Naive thymus-derived CD4-positive, alpha-beta T cell (primary cell): ENCODE measurements around the gene CCDC6. TPM values are rescaled to one million over a fixed set of nuclear protein-coding genes. Genes with fewer than 3 reads are reported as not detected.
"Not testable (repeated sequence)": the region's sequence is repeated elsewhere in the genome, so short reads cannot be mapped to it uniquely, and the experiment has no call there.

Experiments
- ATAC-seq: fragments of 150-1000 bp; cut with Tn5 transposase; 2 replicates; pipeline ENCODE4 v1.10.0; 2021; ENCODE audit warnings: mild to moderate bottlenecking, moderate library complexity
- CTCF ChIA-PET: fragments of 350-600 bp; sonication (Branson Sonifier 250); formaldehyde crosslinking; loops from one replicate; lab custom pipeline; 2021; ENCODE audit warnings: antibody characterized with exemption; lab: Charles Lee
- POLR2A ChIA-PET: fragments of 350-600 bp; sonication (Branson Sonifier 250); formaldehyde crosslinking; loops from one replicate; lab custom pipeline; 2021; ENCODE audit warnings: antibody characterized with exemption, inconsistent platforms; lab: Charles Lee
- DNase-seq, 9 donors: peaks; one replicate each; pipeline versions ENCODE4 v3.0.0 to v3.0.0-alpha.2; 2020 to 2022; ENCODE audit warnings: mixed read lengths in 1 of 9
- H3K27ac ChIP-seq: one replicate; pipeline ENCODE4 v1.7.0; 2013; ENCODE audit warnings: mild to moderate bottlenecking, low read depth, low read length, moderate library complexity
- H3K27me3 ChIP-seq, 2 donors: one replicate each; pipeline ENCODE4 v1.7.0; 2013; ENCODE audit warnings: low read length in 2 of 2, mild to moderate bottlenecking in 2 of 2, moderate library complexity in 2 of 2; ENCODE audit not compliant: control insufficient read depth in 2 of 2, insufficient read depth in 2 of 2
- H3K36me3 ChIP-seq, 3 experiments: 1 replicate in 2 of 3; 2 replicates in 1 of 3; pipeline ENCODE4 v1.7.0; 2013; ENCODE audit warnings: low read length in 3 of 3, mild to moderate bottlenecking in 3 of 3, moderate library complexity in 1 of 3; ENCODE audit not compliant: insufficient read depth in 3 of 3, control insufficient read depth in 2 of 3
- H3K4me1 ChIP-seq, 2 donors: one replicate each; pipeline ENCODE4 v1.7.0; 2013; ENCODE audit warnings: low read length in 2 of 2, mild to moderate bottlenecking in 2 of 2, moderate library complexity in 1 of 2; ENCODE audit not compliant: control insufficient read depth in 2 of 2, insufficient read depth in 2 of 2
- H3K4me3 ChIP-seq: 2 replicates; pipeline ENCODE4 v1.7.0; 2013; ENCODE audit warnings: mild to moderate bottlenecking, low read length
- H3K9me3 ChIP-seq, 3 experiments: 1 replicate in 2 of 3; 2 replicates in 1 of 3; pipeline ENCODE4 v1.7.0; 2013; ENCODE audit warnings: low read length in 3 of 3; ENCODE audit not compliant: control insufficient read depth in 2 of 3
- H3K27ac Mint-ChIP-seq, 9 donors: one replicate each; pipeline ENCODE4 v1.8.0; 2020 to 2022; ENCODE audit warnings: mixed read lengths in 9 of 9, mild to moderate bottlenecking in 8 of 9, moderate library complexity in 5 of 9, inconsistent platforms in 2 of 9
- H3K27me3 Mint-ChIP-seq, 5 donors: one replicate each; pipeline ENCODE4 v1.8.0; 2021 to 2022; ENCODE audit warnings: mixed read lengths in 5 of 5, mild to moderate bottlenecking in 1 of 5
- H3K36me3 Mint-ChIP-seq, 5 donors: one replicate each; pipeline ENCODE4 v1.8.0; 2020 to 2022; ENCODE audit warnings: mixed read lengths in 5 of 5, mild to moderate bottlenecking in 3 of 5, inconsistent platforms in 1 of 5
- H3K4me1 Mint-ChIP-seq, 7 donors: one replicate each; pipeline ENCODE4 v1.8.0; 2020 to 2022; ENCODE audit warnings: mixed read lengths in 7 of 7, mild to moderate bottlenecking in 3 of 7, inconsistent platforms in 1 of 7
- H3K4me3 Mint-ChIP-seq, 10 donors: one replicate each; pipeline ENCODE4 v1.8.0; 2020 to 2022; ENCODE audit warnings: mild to moderate bottlenecking in 10 of 10, mixed read lengths in 10 of 10, moderate library complexity in 6 of 10, inconsistent platforms in 2 of 10
- H3K9me3 Mint-ChIP-seq, 11 donors: one replicate each; pipeline ENCODE4 v1.8.0; 2020 to 2022; ENCODE audit warnings: mixed read lengths in 11 of 11, mild to moderate bottlenecking in 4 of 11, inconsistent platforms in 1 of 11, moderate library complexity in 1 of 11
- intact Hi-C, 2 donors: fragments of 100-400 bp; cut with micrococcal nuclease; formaldehyde crosslinking; loops; one replicate each; pipeline ENCODE4 v1.15.1; 2023
- polyA plus RNA-seq, 2 donors: library from polyadenylated mRNA; unstranded; fragments of 300-500 nt; fragmentation: Illumina TruSeq; gene quantifications; one replicate each; pipeline ENCODE4 v1.2.3, GENCODE V29; 2021
- total RNA-seq, 6 experiments: library from RNA in 5 of 6; stranded (reverse) in 5 of 6; gene quantifications; 1 replicate in 5 of 6; 2 replicates in 1 of 6; pipeline ENCODE4 v1.2.3 and lab custom pipeline; 2021 to 2026

The CCDC6 gene
- total and polyA plus RNA-seq, 7 experiments from 2014 or later = 4.2 to 34.3 (median 21.0) TPM

DNA sequence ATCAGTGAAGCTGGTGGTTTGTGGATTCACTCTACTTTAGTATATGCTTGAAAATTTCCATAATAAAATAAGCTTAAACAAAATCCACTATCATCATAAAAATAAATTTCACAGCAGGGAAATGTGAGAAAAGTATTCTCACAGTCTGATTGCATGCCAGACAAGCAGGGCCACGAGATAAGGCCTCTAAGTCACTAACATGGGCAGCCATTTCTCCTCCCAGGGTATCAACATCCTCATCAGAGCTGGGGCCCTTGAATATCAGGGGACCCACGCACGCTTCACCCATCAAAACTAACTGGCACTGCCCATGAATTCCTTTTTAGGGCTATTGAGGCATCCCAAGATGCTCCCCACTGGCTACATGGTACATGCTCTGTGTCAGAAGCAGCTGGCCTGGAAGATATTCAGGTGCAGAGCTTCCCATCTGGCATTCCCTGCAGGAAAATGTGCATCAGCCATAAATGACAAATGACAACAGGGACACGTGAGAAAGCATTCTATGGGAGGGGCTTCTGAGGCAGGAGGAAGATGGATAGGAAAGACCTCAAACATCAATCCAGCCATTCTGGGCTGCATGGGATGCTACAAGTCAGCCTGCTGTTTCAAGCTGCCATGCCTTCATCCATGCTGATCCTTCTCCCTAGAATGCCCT, 17.4 kb downstream of the CCDC6 start:
- DNase-seq (no peak), ATAC-seq (no peak)
- no peaks in the 10 kb centered on the region for H3K9me3 ChIP-seq
- Mint-ChIP-seq H3K36me3 (peaks cover 7 to 12% (median 7%) of the 10 kb centered on the region in 5 donors), H3K27ac (peak overlapping the region in 2 of 9 donors; percentile 69 to 70), H3K4me1 (peaks cover 67 to 100% (median 90%) of the 10 kb centered on the region in 7 donors), H3K4me3 (no peak overlapping the region), H3K27me3 (no peaks in the 10 kb centered on the region), H3K9me3 (no peaks in the 10 kb centered on the region)
- no peak overlapping the region for H3K4me3 ChIP-seq
- H3K36me3 ChIP-seq = no peaks in the 10 kb centered on the region
- H3K27ac ChIP-seq = no peak overlapping the region
- intact Hi-C loops = no loop called here
- no peaks in the 10 kb centered on the region for H3K27me3 ChIP-seq
- peaks cover 29 to 35% of the 10 kb centered on the region in 2 donors for H3K4me1 ChIP-seq
- ChIA-PET CTCF (interaction anchor here (1.6 kb wide), 1 partner anchor 17 kb away, joined by 4 read pairs; the partner anchor contains the start of gene CCDC6), POLR2A (interaction anchor here (1.4 kb wide), 1 partner anchor 17 kb away, joined by 5 read pairs; the partner anchor contains the start of gene CCDC6)

DNA sequence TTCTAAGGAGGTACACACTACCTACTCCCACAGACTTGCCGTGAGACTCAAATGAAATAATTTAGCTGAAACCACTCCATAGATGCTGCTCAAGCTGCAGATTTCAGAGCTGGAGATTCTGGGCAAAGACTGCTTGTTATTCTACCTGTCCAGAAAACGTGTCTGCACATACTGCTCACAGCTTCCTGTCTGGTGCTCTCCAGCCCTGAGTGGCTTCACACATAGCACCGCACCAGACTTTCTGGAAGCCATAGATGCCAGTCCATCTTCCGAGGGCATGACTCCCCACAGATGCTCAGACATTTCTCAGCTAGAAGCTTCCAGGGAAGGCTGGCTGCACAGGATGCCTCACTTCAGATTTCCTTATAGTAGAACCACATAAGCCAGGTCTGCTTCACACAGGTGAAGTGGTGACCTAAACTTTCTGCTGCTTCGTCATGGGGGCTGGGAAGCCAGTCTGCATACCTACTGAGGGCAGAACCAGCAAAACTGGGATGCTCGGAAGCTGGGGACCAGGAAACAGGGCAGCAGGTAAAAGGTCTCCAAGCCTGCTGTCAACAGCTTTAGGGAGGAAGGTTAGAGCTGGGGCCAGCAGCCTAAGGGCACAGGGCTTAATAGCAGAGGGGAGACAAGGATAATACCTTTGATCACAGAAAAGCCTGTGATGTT, 18.2 kb downstream of the CCDC6 start:
- Mint-ChIP-seq H3K27ac (peak overlapping the region in 2 of 9 donors; percentile 12 to 56), H3K9me3 (no peaks in the 10 kb centered on the region), H3K27me3 (no peaks in the 10 kb centered on the region), H3K4me1 (peaks cover 60 to 100% (median 90%) of the 10 kb centered on the region in 7 donors), H3K36me3 (peaks cover 7 to 12% (median 7%) of the 10 kb centered on the region in 5 donors), H3K4me3 (peak overlapping the region in 4 of 10 donors; percentile 16 to 34 (median 24))
- Histone ChIP-seq H3K27me3 (no peaks in the 10 kb centered on the region), H3K9me3 (no peaks in the 10 kb centered on the region), H3K27ac (no peak overlapping the region), H3K4me1 (peaks cover 31 to 34% of the 10 kb centered on the region in 2 donors), H3K36me3 (no peaks in the 10 kb centered on the region), H3K4me3 (no peak overlapping the region)
- intact Hi-C loops = no loop called here
- CTCF ChIA-PET = interaction anchor here (1.6 kb wide), 1 partner anchor 18 kb away, joined by 4 read pairs; the partner anchor contains the start of gene CCDC6
- ATAC-seq (no peak), DNase-seq (no peak)
- POLR2A ChIA-PET = interaction anchor here (1.4 kb wide), 1 partner anchor 18 kb away, joined by 5 read pairs; the partner anchor contains the start of gene CCDC6

DNA sequence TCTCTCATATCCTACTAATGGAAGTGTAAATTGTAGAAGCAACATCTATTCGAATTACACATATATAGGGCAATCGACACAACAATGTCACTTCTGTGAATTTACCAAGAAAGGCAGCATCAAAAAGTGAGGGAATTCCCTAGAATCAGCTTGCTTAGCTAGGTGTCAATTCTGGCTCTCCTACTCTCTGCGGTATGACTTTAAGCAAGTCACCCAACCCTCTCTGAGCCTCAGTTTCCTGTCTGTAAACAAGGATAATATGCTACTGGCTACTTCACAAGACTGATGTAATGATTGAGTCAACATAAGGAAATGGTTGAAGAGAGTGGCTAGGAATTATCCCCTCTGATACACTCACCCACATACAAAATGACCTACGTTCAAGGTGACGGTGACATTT, 19.4 kb downstream of the CCDC6 start:
- no peaks in the 10 kb centered on the region for H3K9me3 Mint-ChIP-seq
- CTCF ChIA-PET = no interaction called here
- no peaks in the 10 kb centered on the region for H3K9me3 ChIP-seq
- H3K4me1 Mint-ChIP-seq = peaks cover 53 to 92% (median 82%) of the 10 kb centered on the region in 7 donors
- H3K27ac ChIP-seq = no peak overlapping the region
- H3K27me3 ChIP-seq = no peaks in the 10 kb centered on the region
- peaks cover 33 to 34% of the 10 kb centered on the region in 2 donors for H3K4me1 ChIP-seq
- peaks cover 7 to 12% (median 7%) of the 10 kb centered on the region in 5 donors for H3K36me3 Mint-ChIP-seq
- H3K36me3 ChIP-seq = no peaks in the 10 kb centered on the region
- DNase-seq (no peak), ATAC-seq (no peak)
- intact Hi-C loops = no loop called here
- no peaks in the 10 kb centered on the region for H3K27me3 Mint-ChIP-seq
- H3K4me3 Mint-ChIP-seq = peak overlapping the region in 7 of 10 donors; percentile 28 to 72 (median 43)
- POLR2A ChIA-PET = interaction anchor here (1.4 kb wide), 1 partner anchor 19 kb away, joined by 5 read pairs; the partner anchor contains the start of gene CCDC6
- no peak overlapping the region for H3K4me3 ChIP-seq
- H3K27ac Mint-ChIP-seq = peak overlapping the region in 3 of 9 donors; percentile 8 to 66 (median 37)

DNA sequence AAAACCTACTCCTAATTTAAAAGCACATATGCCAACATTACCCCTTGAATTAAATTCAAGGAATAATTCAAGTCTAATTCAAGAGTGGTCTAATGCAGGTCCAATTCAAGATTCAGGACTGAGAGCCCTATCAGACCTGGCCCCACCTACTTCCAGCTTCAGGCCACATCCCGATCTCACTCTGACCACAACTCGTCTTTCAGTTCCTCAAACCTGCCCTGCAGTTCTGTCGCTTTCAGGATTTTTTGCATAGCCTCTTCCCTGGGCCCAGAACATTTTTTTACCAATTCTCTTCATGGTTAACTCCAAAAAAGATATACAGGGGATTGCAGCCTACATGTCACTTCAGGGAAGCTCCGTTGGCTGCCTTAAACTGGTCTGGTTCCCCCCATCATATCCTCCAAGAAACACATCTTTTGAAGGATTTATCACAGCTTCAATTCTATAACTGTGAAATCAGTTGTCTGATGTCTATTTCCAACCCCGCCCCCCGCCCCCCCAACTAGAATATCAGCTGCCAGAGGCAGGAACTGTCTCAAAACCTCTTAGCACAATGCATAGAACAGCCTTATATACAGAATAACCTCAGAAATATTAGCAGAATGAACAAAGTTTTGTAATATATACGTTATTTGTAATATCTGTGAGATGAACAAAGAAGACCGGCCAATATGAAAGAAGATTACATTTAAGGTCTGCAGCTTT, 20.8 kb downstream of the CCDC6 start:
- Histone ChIP-seq H3K27ac (no peak overlapping the region), H3K36me3 (no peaks in the 10 kb centered on the region), H3K27me3 (no peaks in the 10 kb centered on the region), H3K4me1 (peaks cover 42 to 43% of the 10 kb centered on the region in 2 donors), H3K9me3 (no peaks in the 10 kb centered on the region), H3K4me3 (no peak overlapping the region)
- H3K36me3 Mint-ChIP-seq = peaks cover 7 to 17% (median 12%) of the 10 kb centered on the region in 5 donors
- no peaks in the 10 kb centered on the region for H3K9me3 Mint-ChIP-seq
- peak overlapping the region in 4 of 9 donors; percentile 40 to 84 (median 62) for H3K27ac Mint-ChIP-seq
- H3K4me1 Mint-ChIP-seq = peaks cover 56 to 90% (median 85%) of the 10 kb centered on the region in 7 donors
- intact Hi-C loops = loop anchor here in 1 of 2 donors (1.0 kb wide), 1 partner anchor 21 kb away; the partner anchor contains the start of gene CCDC6
- POLR2A ChIA-PET = no interaction called here
- CTCF ChIA-PET = interaction anchor here (0.6 kb wide), 1 partner anchor 10 kb away, joined by 3 read pairs; no protein-coding TSS in a partner anchor
- peak overlapping the region in 9 of 10 donors; percentile 11 to 66 (median 39) for H3K4me3 Mint-ChIP-seq
- peak; percentile 70 for ATAC-seq
- no peaks in the 10 kb centered on the region for H3K27me3 Mint-ChIP-seq
- no peak for DNase-seq

DNA sequence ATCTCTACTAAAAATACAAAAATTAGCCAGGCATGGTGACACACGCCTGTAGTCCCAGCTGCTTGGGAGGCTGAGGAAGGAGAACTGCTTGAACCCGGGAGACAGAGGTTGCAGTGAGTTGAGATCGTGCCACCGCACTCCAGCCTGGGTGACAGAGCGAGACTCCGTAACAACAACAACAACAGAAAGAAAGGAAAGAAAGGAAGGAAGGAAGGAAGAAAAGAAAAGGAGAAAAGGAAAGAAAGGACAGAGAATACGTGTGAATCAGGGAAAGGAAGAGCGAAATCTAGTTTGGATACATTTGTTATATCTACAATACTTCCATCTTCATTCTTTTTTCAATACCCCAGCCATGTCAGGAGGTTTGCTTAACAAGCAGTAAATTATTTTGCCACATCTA, 21.5 kb downstream of the CCDC6 start:
- H3K27ac Mint-ChIP-seq = peak overlapping the region in 4 of 9 donors; percentile 32 to 75 (median 64)
- not testable (repeated sequence) for H3K27ac ChIP-seq

DNA sequence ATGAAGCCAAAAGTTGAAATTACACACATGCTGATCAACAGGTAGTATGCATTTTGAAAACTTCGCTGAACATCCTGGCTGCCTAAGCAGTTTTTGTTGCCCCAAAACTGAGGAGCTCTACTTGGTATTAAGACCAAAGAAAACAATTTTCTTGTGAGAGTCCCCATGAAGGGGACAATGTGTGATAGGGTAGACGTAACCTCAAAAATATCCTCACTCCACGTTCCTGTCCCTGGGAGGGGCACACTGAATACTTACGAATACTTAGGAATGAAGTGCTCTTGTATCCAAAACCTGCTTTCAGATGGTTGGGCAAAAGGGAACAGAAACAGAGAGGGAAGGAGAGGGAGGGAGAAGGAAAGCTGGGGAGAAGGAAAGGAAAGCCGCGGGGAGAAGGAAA, 24.7 kb downstream of the CCDC6 start:
- no peaks in the 10 kb centered on the region for H3K9me3 Mint-ChIP-seq
- no peak for ATAC-seq
- peaks cover 54 to 90% (median 84%) of the 10 kb centered on the region in 7 donors for H3K4me1 Mint-ChIP-seq
- no peak for DNase-seq
- H3K36me3 Mint-ChIP-seq = peaks cover 0 to 11% (median 8%) of the 10 kb centered on the region in 5 donors
- H3K27ac ChIP-seq = no peak overlapping the region
- H3K4me3 ChIP-seq = no peak overlapping the region
- H3K4me1 ChIP-seq = peaks cover 37 to 45% of the 10 kb centered on the region in 2 donors
- no peaks in the 10 kb centered on the region for H3K9me3 ChIP-seq
- H3K27me3 Mint-ChIP-seq = no peaks in the 10 kb centered on the region
- no peaks in the 10 kb centered on the region for H3K36me3 ChIP-seq
- peak overlapping the region in 1 of 10 donors; percentile 41 for H3K4me3 Mint-ChIP-seq
- peak overlapping the region in 1 of 9 donors; percentile 83 for H3K27ac Mint-ChIP-seq
- intact Hi-C loops = loop anchor here in 1 of 2 donors (1.0 kb wide), 1 partner anchor 25 kb away; the partner anchor contains the start of gene CCDC6
- CTCF ChIA-PET = no interaction called here
- H3K27me3 ChIP-seq = no peaks in the 10 kb centered on the region
- POLR2A ChIA-PET = no interaction called here

More for the DNA sequence above, 21.5 kb downstream of the CCDC6 start:
- H3K27me3 Mint-ChIP-seq, H3K4me3 ChIP-seq, H3K9me3 Mint-ChIP-seq, DNase-seq, ATAC-seq, H3K36me3 ChIP-seq, POLR2A ChIA-PET, H3K9me3 ChIP-seq, H3K27me3 ChIP-seq: not testable (repeated sequence)
- intact Hi-C loops = loop anchor here in 1 of 2 donors (1.0 kb wide), 1 partner anchor 21 kb away; the partner anchor contains the start of gene CCDC6
- H3K4me1 Mint-ChIP-seq = peaks cover 60 to 91% (median 87%) of the 10 kb centered on the region in 7 donors
- CTCF ChIA-PET = interaction anchor here (0.6 kb wide), 1 partner anchor 10 kb away, joined by 3 read pairs; no protein-coding TSS in a partner anchor
- H3K36me3 Mint-ChIP-seq = peaks cover under 1 to 12% (median 9%) of the 10 kb centered on the region in 5 donors
- H3K4me1 ChIP-seq = peaks cover 48 to 50% of the 10 kb centered on the region in 2 donors
- H3K4me3 Mint-ChIP-seq = peak overlapping the region in 5 of 10 donors; percentile 14 to 63 (median 34)
